Measurements from ENCODE around the gene ABCC1. TPM values are rescaled to one million over a fixed set of nuclear protein-coding genes. Genes with fewer than 3 reads are reported as not detected.

The ABCC1 gene
- total RNA-seq, 6 experiments from 2014 or later, result 49.3 to 63.6 (median 57.1) TPM

DNA sequence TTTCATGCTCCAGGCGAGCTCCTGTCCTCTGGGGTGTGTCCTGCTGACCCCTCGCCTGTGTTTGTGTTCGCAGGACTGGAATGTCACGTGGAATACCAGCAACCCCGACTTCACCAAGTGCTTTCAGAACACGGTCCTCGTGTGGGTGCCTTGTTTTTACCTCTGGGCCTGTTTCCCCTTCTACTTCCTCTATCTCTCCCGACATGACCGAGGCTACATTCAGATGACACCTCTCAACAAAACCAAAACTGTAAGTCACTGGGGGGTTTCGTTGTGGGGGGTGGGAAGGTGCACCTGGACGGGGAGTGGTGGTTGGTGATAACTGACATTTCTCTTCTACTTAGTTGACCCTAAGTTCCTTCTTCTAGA is 58.3 kb downstream of the ABCC1 start:
- no peak for DNase-seq
- peaks cover 20% of the 10 kb centered on the region for H3K36me3 Mint-ChIP-seq (ENCODE audit: low read depth)
- no peak overlapping the region for H3K4me3 Mint-ChIP-seq
- peaks cover 49% of the 10 kb centered on the region for H3K4me1 Mint-ChIP-seq (ENCODE audit: low read depth)
- H3K27ac Mint-ChIP-seq, result peak overlapping the region; percentile 17; the same call in 1 of the 2 replicates
- H3K9me3 Mint-ChIP-seq, result no peaks in the 10 kb centered on the region
- peaks cover 1% of the 10 kb centered on the region; the same call in 1 of the 2 replicates for H3K27me3 Mint-ChIP-seq (ENCODE audit: insufficient read depth)
- TF ChIP-seq, protein P1, sequence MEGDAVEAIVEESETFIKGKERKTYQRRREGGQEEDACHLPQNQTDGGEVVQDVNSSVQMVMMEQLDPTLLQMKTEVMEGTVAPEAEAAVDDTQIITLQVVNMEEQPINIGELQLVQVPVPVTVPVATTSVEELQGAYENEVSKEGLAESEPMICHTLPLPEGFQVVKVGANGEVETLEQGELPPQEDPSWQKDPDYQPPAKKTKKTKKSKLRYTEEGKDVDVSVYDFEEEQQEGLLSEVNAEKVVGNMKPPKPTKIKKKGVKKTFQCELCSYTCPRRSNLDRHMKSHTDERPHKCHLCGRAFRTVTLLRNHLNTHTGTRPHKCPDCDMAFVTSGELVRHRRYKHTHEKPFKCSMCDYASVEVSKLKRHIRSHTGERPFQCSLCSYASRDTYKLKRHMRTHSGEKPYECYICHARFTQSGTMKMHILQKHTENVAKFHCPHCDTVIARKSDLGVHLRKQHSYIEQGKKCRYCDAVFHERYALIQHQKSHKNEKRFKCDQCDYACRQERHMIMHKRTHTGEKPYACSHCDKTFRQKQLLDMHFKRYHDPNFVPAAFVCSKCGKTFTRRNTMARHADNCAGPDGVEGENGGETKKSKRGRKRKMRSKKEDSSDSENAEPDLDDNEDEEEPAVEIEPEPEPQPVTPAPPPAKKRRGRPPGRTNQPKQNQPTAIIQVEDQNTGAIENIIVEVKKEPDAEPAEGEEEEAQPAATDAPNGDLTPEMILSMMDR (IDR thresholded peaks at IDR 0.05), result no peak

DNA sequence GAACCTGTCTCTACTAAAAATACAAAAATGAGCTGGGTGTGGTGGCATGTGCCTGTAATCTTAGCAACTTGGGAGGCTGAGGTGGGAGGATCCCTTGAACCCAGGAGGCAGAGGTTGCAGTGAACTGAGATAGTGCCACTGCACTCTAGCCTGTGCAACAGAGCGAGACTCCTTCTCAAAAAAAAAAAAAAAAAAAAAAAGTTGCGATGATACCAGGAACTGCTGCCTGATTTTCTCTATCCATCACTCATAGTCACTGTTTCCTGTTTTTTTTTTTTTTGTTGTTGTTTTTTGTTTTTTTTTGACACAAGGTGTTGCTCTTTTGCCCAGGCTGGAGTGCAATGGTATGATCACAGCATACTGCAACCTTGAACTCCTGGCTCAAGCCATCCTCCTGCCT is 59.2 kb downstream of the ABCC1 start:
- Mint-ChIP-seq H3K9me3 (no peaks in the 10 kb centered on the region), H3K4me1 (ENCODE audit: low read depth) (peaks cover 46% of the 10 kb centered on the region), H3K4me3 (no peak overlapping the region), H3K27ac (no peak overlapping the region), H3K36me3 (ENCODE audit: low read depth) (peaks cover 21% of the 10 kb centered on the region), H3K27me3 (ENCODE audit: insufficient read depth) (peaks cover 2% of the 10 kb centered on the region)
- TF ChIP-seq, protein P1 (IDR thresholded peaks at IDR 0.05), result no peak
- DNase-seq, result no peak

DNA sequence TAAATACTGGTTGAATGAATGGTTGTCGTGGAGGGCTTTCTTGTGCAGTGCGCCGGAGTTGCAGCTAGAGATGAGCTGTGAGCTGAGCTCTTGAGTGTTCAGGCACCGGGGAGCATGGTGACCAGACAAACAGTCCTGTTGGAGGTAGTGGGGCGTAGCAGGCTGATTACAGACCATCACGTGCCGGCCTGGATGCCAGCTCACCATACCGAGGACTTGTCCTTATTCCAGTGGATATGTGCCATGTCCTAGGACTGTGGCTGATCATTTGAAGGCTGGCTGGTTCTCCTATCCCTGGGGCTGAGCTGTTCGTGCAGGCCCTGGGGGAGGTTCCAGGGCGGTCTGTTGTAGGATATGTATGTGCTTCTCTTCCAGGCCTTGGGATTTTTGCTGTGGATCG is 60.0 kb downstream of the ABCC1 start:
- H3K27me3 Mint-ChIP-seq (ENCODE audit: insufficient read depth), result peaks cover 3% of the 10 kb centered on the region
- DNase-seq, result no peak
- H3K36me3 Mint-ChIP-seq (ENCODE audit: low read depth), result peaks cover 24% of the 10 kb centered on the region
- H3K27ac Mint-ChIP-seq, result no peak overlapping the region
- TF ChIP-seq, protein P1 (IDR thresholded peaks at IDR 0.05), result no peak
- no peaks in the 10 kb centered on the region for H3K9me3 Mint-ChIP-seq
- H3K4me3 Mint-ChIP-seq, result no peak overlapping the region
- peaks cover 41% of the 10 kb centered on the region for H3K4me1 Mint-ChIP-seq (ENCODE audit: low read depth)

DNA sequence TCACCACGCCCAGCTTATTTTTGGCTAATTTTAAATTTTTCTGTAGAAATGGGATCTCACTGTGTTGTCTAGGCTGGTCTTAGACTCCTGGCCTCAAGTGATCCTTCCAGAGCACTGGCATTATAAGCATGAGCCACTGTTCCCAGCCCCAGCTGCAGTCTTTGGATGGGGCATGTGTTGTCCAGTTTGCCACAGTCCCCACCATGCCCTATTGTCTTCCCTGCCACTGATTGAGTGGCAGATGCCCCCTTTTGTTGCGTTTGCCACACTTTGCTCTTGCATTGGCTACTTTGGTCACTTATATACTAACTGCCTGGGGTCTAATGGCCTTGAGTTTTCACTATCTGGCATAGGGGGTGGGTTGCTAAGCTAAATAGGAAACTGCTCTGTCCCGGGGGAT is 60.8 kb downstream of the ABCC1 start:
- no peaks in the 10 kb centered on the region for H3K9me3 Mint-ChIP-seq
- H3K36me3 Mint-ChIP-seq (ENCODE audit: low read depth), result peaks cover 30% of the 10 kb centered on the region
- TF ChIP-seq, protein P1 (IDR thresholded peaks at IDR 0.05), result no peak
- H3K27me3 Mint-ChIP-seq (ENCODE audit: insufficient read depth), result peaks cover 3% of the 10 kb centered on the region
- DNase-seq, result no peak
- H3K4me3 Mint-ChIP-seq, result no peak overlapping the region
- H3K4me1 Mint-ChIP-seq (ENCODE audit: low read depth), result peaks cover 40% of the 10 kb centered on the region
- H3K27ac Mint-ChIP-seq, result no peak overlapping the region

DNA sequence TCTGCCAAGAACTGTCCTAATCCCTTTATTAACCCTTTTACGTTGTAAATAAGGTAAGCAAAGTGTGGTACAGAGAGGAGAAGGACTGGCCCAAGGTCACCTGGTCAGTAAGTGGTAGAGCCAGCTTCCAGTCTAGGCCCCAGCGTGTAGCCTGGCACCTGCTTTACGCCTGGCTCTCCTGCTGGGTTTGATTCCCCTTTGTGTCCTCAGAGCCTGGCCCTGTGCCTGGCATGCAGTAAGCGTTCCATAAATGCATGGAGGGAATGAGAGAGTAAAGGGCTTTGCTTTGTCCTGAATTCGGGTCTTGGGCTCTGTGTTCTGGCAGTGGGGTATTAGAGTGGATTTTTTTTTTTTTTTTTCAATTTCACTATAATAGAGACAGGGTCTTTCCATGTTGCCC is 62.7 kb downstream of the ABCC1 start:
- DNase-seq, result no peak
- Mint-ChIP-seq H3K27me3 (ENCODE audit: insufficient read depth) (peaks cover 2% of the 10 kb centered on the region), H3K27ac (no peak overlapping the region), H3K4me3 (no peak overlapping the region), H3K9me3 (no peaks in the 10 kb centered on the region), H3K36me3 (ENCODE audit: low read depth) (peaks cover 45% of the 10 kb centered on the region), H3K4me1 (ENCODE audit: low read depth) (peaks cover 25% of the 10 kb centered on the region)
- TF ChIP-seq, protein P1 (IDR thresholded peaks at IDR 0.05), result no peak

DNA sequence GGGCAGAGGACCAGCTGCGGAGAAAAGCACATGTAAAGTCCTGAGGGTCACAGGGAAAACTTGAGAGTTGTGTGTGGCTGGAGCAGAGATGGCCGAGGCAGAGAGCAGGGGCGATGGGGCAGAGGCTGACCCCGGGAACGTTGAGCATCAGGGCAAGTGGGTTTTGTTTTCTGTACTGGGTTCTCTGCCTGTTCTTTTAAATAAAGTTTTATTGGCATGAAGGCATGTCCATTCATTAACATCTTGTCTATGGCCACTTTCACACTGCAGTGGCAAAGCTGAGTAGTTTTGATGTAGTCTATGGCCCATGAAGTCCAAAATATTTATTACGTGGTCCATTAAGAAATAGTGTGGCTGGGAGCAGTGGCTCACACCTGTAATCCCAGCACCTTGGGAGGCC is 64.4 kb downstream of the ABCC1 start:
- Mint-ChIP-seq H3K27ac (peak overlapping the region; percentile 55), H3K27me3 (ENCODE audit: insufficient read depth) (peaks cover 2% of the 10 kb centered on the region), H3K4me1 (ENCODE audit: low read depth) (peaks cover 33% of the 10 kb centered on the region), H3K4me3 (no peak overlapping the region), H3K36me3 (ENCODE audit: low read depth) (peaks cover 59% of the 10 kb centered on the region), H3K9me3 (no peaks in the 10 kb centered on the region)
- no peak for DNase-seq
- TF ChIP-seq, protein P1 (IDR thresholded peaks at IDR 0.05), result no peak
